GM19463 (cell line): ENCODE results near the gene SS18.
"Not testable (repeated sequence)": the region's sequence is repeated elsewhere in the genome, so short reads cannot be mapped to it uniquely, and the experiment has no call there.

Experiments used
- ATAC-seq: cut with Tn5 transposase; IDR thresholded peaks from one replicate; pipeline ENCODE4 v1.9.1; 2021; ENCODE audit warnings: mild to moderate bottlenecking, moderate library complexity; ENCODE audit not compliant: unreplicated experiment

The SS18 gene

GRCh38 chr18:26090130-26091046 is at the start of gene SS18:
SS18 (minus strand) TSS chr18:26090613; CDS start chr18:26090569, 44 bp downstream.
- ATAC-seq, result peak; percentile 76

- no peak for ATAC-seq
Measured at GRCh38 chr18:26135548-26135947, 45.1 kb upstream of the SS18 start.

GRCh38 chr18:26134107-26134506 is 43.7 kb upstream of the SS18 start:
- ATAC-seq, result no peak

- no peak for ATAC-seq
Measured at GRCh38 chr18:26133652-26134051, 43.2 kb upstream of the SS18 start, which contains the start of gene PSMA8. PSMA8 (plus strand) TSS chr18:26133869; CDS start chr18:26133966, 97 bp downstream.

GRCh38 chr18:26128192-26128591 is 37.8 kb upstream of the SS18 start:
- not testable (repeated sequence) for ATAC-seq

- ATAC-seq, result no peak
Measured at GRCh38 chr18:26127786-26128185, 37.4 kb upstream of the SS18 start.

- not testable (repeated sequence) for ATAC-seq
Measured at GRCh38 chr18:26121994-26122393, 31.6 kb upstream of the SS18 start.

GRCh38 chr18:26121476-26121875 is 31.1 kb upstream of the SS18 start:
- ATAC-seq, result no peak

GRCh38 chr18:26119246-26119645 is 28.8 kb upstream of the SS18 start:
- ATAC-seq, result no peak

GRCh38 chr18:26104035-26104434 is 13.6 kb upstream of the SS18 start:
- ATAC-seq, result no peak

GRCh38 chr18:26103579-26103978 is 13.2 kb upstream of the SS18 start:
- ATAC-seq, result no peak

GRCh38 chr18:26097563-26097962 is 7.2 kb upstream of the SS18 start:
- ATAC-seq, result no peak

GRCh38 chr18:26096852-26097251 is 6.4 kb upstream of the SS18 start:
- no peak for ATAC-seq

GRCh38 chr18:26091047-26091630 is 726 bp upstream of the SS18 start:
- peak; percentile 39 for ATAC-seq

GRCh38 chr18:26089293-26090129 is 902 bp downstream of the SS18 start:
- peak; percentile 2 for ATAC-seq

GRCh38 chr18:26088487-26088886 is 1.9 kb downstream of the SS18 start:
- no peak for ATAC-seq

GRCh38 chr18:26086959-26087358 is 3.5 kb downstream of the SS18 start:
- ATAC-seq, result no peak

- ATAC-seq, result no peak
Measured at GRCh38 chr18:26085056-26085455, 5.4 kb downstream of the SS18 start.

- no peak for ATAC-seq
Measured at GRCh38 chr18:26083099-26083498, 7.3 kb downstream of the SS18 start.

GRCh38 chr18:26082475-26082874 is 7.9 kb downstream of the SS18 start:
- ATAC-seq, result no peak

GRCh38 chr18:26074246-26074645 is 16.2 kb downstream of the SS18 start:
- ATAC-seq, result no peak
